Measurements from ENCODE around the gene F2.

DNA sequence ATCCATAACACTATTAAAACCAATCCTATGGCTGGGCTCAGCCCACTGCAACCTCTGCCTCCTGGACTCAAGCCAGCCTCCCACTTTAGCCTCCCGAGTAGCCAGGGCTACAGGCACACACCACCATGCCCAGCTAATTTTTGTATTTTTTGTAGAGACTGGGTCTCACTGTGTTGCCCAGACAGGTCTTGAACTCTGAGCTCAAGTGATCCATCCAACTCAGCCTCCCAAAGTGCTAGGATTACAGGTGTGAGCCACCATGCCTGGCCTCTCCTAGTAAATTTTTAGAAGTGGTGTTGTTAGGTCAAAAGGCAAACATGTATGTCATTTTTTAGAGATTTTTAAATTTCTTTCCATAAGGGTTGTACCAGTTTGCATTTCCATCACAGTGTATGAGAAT lies 14.2 kb downstream of the F2 start:
- TF ChIP-seq, protein P1, sequence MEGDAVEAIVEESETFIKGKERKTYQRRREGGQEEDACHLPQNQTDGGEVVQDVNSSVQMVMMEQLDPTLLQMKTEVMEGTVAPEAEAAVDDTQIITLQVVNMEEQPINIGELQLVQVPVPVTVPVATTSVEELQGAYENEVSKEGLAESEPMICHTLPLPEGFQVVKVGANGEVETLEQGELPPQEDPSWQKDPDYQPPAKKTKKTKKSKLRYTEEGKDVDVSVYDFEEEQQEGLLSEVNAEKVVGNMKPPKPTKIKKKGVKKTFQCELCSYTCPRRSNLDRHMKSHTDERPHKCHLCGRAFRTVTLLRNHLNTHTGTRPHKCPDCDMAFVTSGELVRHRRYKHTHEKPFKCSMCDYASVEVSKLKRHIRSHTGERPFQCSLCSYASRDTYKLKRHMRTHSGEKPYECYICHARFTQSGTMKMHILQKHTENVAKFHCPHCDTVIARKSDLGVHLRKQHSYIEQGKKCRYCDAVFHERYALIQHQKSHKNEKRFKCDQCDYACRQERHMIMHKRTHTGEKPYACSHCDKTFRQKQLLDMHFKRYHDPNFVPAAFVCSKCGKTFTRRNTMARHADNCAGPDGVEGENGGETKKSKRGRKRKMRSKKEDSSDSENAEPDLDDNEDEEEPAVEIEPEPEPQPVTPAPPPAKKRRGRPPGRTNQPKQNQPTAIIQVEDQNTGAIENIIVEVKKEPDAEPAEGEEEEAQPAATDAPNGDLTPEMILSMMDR (conservative IDR thresholded peaks at IDR 0.05; ENCODE audit: low read depth, low read length): no peak
- no peak for TF ChIP-seq EZH2phosphoT487 (IDR thresholded peaks at IDR 0.05; ENCODE audit: borderline replicate concordance, low read length)
- TF ChIP-seq EZH2 (IDR thresholded peaks at IDR 0.05; ENCODE audit: low read length, unreplicated experiment): no peak

Data from PC-3 (cell line).